ENCODE data around the gene FAM149A. TPM values are rescaled to one million over a fixed set of nuclear protein-coding genes. Genes with fewer than 3 reads are reported as not detected.

FAM149A gene
- total and polyA plus RNA-seq, 10 of the 15 experiments (the other 5 are each of a cell fraction or from before 2014, with no cell fraction given), result 0.38 to 1.9 (median 0.99) TPM

- no peaks in the 10 kb centered on the region for H3K79me2 ChIP-seq (ENCODE audit: control insufficient read depth, insufficient read depth, low read length)
- in situ Hi-C loops (cut with MboI), result no loop called here
- TF ChIP-seq POLR2AphosphoS2 (IDR thresholded peaks at IDR 0.05; ENCODE audit: low read depth, low read length), result no peak
- no peak for TF ChIP-seq SUZ12 (IDR thresholded peaks at IDR 0.05; ENCODE audit: unreplicated experiment)
- TF ChIP-seq POU2F2 (IDR thresholded peaks at IDR 0.05; ENCODE audit: borderline replicate concordance, low read depth, low read length), result no peak
- TF ChIP-seq LARP7 (IDR thresholded peaks at IDR 0.05), result no peak
- no peak for TF ChIP-seq TAF1 (IDR thresholded peaks at IDR 0.05; ENCODE audit: borderline replicate concordance, low read depth, low read length)
- TF ChIP-seq ZNF274 (IDR thresholded peaks at IDR 0.05; ENCODE audit: insufficient read depth, insufficient read length), result no peak
- TF ChIP-seq SMARCA5 (IDR thresholded peaks at IDR 0.05), result no peak
- TF ChIP-seq USF2 (IDR thresholded peaks at IDR 0.05; ENCODE audit: borderline replicate concordance, low read depth, low read length), result no peak
- no peak for TF ChIP-seq ZNF622 (IDR thresholded peaks at IDR 0.05)
- DNase-seq (ENCODE audit: low read depth, low spot score) (no peak), FAIRE-seq (no peak), ATAC-seq (no peak)
- H4K20me1 ChIP-seq (ENCODE audit: control insufficient read depth, insufficient read depth), result no peaks in the 10 kb centered on the region
- POLR2A ChIA-PET, result no interaction called here
- SMC1A ChIA-PET (ENCODE audit: uncharacterized antibody, unreplicated experiment), result no interaction called here
- no peaks in the 10 kb centered on the region for H3K9me3 ChIP-seq (replicated peaks; ENCODE audit: control insufficient read depth, insufficient read depth, low read length)
- H3K36me3 ChIP-seq (ENCODE audit: control insufficient read depth in 2 of 2, insufficient read depth in 2 of 2, low read length in 1 of 2), result no peaks in the 10 kb centered on the region
- H2AFZ ChIP-seq (ENCODE audit: control insufficient read depth, low read depth, low read length), result no peak overlapping the region
- H3K4me3 ChIP-seq, result no peak overlapping the region
- H3K4me1 ChIP-seq (ENCODE audit: control insufficient read depth, insufficient read depth, low read length), result no peaks in the 10 kb centered on the region
- H3K27ac ChIP-seq (ENCODE audit: control insufficient read depth, insufficient read depth), result no peak overlapping the region
- H3K9ac ChIP-seq (ENCODE audit: control insufficient read depth, insufficient read depth, low read length), result no peak overlapping the region
- no peak overlapping the region for H3K4me2 ChIP-seq (ENCODE audit: control insufficient read depth, insufficient read depth)
- WGBS (ENCODE audit: insufficient coverage, insufficient replicate concordance, low lambda C conversion rate, missing lambda C conversion rate), result 69% methylated on average over 13 of the region's 13 CpGs
- no peaks in the 10 kb centered on the region; a peak in 1 of 4 replicates for H3K27me3 ChIP-seq (replicated peaks in 1 of 2; ENCODE audit: control insufficient read depth in 2 of 2, insufficient read depth in 2 of 2, low read length in 1 of 2)
- intact Hi-C loops (cut with micrococcal nuclease; ENCODE audit: unreplicated experiment), result no loop called here
- CTCF ChIA-PET, result no interaction called here
- RAD21 ChIA-PET (ENCODE audit: unreplicated experiment), result no interaction called here
- BruUV-seq (replicated peaks), result no TSS peak
Measured at GRCh38 chr4:186170966-186171365, 66.5 kb downstream of the FAM149A start.

- H3K79me2 ChIP-seq (ENCODE audit: control insufficient read depth, insufficient read depth, low read length), result no peaks in the 10 kb centered on the region
- no peak overlapping the region for H3K9ac ChIP-seq (ENCODE audit: control insufficient read depth, insufficient read depth, low read length)
- no peak for ATAC-seq
- no peak for DNase-seq (ENCODE audit: low read depth, low spot score)
- no peak overlapping the region for H2AFZ ChIP-seq (ENCODE audit: control insufficient read depth, low read depth, low read length)
- RAD21 ChIA-PET (ENCODE audit: unreplicated experiment), result no interaction called here
- CTCF ChIA-PET, result no interaction called here
- no peaks in the 10 kb centered on the region for H4K20me1 ChIP-seq (ENCODE audit: control insufficient read depth, insufficient read depth)
- intact Hi-C loops (cut with micrococcal nuclease; ENCODE audit: unreplicated experiment), result no loop called here
- 74% methylated on average over 7 of the region's 8 CpGs for WGBS (ENCODE audit: insufficient coverage, insufficient replicate concordance, low lambda C conversion rate, missing lambda C conversion rate)
- no peaks in the 10 kb centered on the region for H3K9me3 ChIP-seq (replicated peaks; ENCODE audit: control insufficient read depth, insufficient read depth, low read length)
- in situ Hi-C loops (cut with MboI), result no loop called here
- H3K4me3 ChIP-seq, result no peak overlapping the region
- no peak overlapping the region for H3K4me2 ChIP-seq (ENCODE audit: control insufficient read depth, insufficient read depth)
- FAIRE-seq, result no peak
- POLR2A ChIA-PET, result no interaction called here
- no TSS peak for BruUV-seq (replicated peaks)
- no peaks in the 10 kb centered on the region for H3K36me3 ChIP-seq (ENCODE audit: control insufficient read depth in 2 of 2, insufficient read depth in 2 of 2, low read length in 1 of 2)
- H3K27me3 ChIP-seq (replicated peaks in 1 of 2; ENCODE audit: control insufficient read depth in 2 of 2, insufficient read depth in 2 of 2, low read length in 1 of 2), result no peaks in the 10 kb centered on the region; a peak in 1 of 4 replicates
- no peaks in the 10 kb centered on the region for H3K4me1 ChIP-seq (ENCODE audit: control insufficient read depth, insufficient read depth, low read length)
- SMC1A ChIA-PET (ENCODE audit: uncharacterized antibody, unreplicated experiment), result no interaction called here
- no peak overlapping the region for H3K27ac ChIP-seq (ENCODE audit: control insufficient read depth, insufficient read depth)
- TF ChIP-seq ASH2L (IDR thresholded peaks at IDR 0.05; ENCODE audit: borderline replicate concordance, low read depth) (no peak), ZNF217 (IDR thresholded peaks at IDR 0.05) (no peak), SMAD5 (IDR thresholded peaks at IDR 0.05; ENCODE audit: low read depth) (no peak), SMARCA5 (IDR thresholded peaks at IDR 0.05) (no peak), ZNF592 (IDR thresholded peaks at IDR 0.05) (no peak)
Measured at GRCh38 chr4:186172546-186172945, 68.0 kb downstream of the FAM149A start.

Data from GM12878 (cell line).